Measurements from ENCODE around the gene GRIK4.

Gene GRIK4

DNA sequence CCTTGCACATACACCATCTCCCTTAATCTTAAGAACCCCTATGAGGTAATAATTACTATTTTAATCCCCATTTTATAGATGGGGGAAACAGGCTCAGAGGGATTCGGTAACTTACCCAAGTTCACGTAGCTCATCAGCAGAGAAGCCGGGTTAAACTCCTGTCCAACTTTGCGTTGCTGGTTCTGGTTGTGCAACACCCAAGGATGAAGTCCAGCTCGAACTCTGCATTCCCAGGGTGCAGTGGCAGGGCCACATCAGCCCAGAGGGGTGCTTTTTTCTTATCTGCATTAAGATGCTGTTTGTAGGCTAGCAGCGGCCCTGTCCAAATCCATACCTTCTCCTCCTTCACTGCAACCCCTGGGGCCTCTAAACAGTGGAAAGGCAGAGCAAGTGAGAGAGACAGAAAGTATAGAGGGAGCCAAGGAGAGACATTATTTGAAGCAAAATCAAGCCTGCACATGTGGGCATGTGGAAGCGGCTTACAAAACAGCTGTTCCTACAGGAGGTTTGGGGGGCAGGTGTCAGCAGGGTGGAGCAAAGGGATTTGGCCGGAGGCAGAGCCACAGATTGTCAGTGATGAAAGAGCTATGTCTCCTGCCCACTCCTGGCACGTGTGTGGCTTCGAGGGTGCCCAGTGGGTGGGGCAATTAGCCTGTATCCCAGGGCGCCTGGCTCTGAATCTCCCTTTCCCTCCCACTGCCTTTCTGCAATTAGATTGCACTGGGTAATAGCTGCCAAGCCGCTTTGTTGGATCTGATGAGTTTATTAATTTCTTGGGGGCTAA, 382.8 kb downstream of the GRIK4 start:
- in situ Hi-C loops (cut with MboI; ENCODE audit: low sequenced_read_pairs, unreplicated experiment): no loop called here
- DNase-seq (ENCODE audit: low spot score): no peak
- TF ChIP-seq, protein P1, sequence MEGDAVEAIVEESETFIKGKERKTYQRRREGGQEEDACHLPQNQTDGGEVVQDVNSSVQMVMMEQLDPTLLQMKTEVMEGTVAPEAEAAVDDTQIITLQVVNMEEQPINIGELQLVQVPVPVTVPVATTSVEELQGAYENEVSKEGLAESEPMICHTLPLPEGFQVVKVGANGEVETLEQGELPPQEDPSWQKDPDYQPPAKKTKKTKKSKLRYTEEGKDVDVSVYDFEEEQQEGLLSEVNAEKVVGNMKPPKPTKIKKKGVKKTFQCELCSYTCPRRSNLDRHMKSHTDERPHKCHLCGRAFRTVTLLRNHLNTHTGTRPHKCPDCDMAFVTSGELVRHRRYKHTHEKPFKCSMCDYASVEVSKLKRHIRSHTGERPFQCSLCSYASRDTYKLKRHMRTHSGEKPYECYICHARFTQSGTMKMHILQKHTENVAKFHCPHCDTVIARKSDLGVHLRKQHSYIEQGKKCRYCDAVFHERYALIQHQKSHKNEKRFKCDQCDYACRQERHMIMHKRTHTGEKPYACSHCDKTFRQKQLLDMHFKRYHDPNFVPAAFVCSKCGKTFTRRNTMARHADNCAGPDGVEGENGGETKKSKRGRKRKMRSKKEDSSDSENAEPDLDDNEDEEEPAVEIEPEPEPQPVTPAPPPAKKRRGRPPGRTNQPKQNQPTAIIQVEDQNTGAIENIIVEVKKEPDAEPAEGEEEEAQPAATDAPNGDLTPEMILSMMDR (IDR thresholded peaks at IDR 0.05; ENCODE audit: borderline replicate concordance, control extremely low read depth, extremely low read depth, insufficient read depth, missing control alignments): no peak

DNA sequence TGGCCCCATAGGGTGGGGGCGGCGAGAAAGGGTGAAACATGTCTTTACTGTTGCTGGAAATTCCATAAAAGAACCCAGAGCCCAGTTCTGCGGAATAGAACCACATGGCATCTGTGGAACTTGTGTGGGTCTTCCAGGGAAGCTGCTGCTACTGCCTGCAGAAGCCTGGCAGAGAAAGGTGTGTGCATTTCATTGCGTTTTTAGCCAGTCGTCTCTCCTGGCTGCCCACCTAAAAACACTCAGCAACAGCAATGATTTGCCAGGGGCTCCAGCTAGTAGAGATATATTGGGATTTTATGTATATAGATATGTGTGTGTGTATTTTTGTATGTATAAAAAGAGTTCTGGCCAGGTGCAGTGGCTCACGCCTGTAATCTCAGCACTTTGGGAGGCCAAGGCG, 385.1 kb downstream of the GRIK4 start:
- no peak for DNase-seq (ENCODE audit: low spot score)
- in situ Hi-C loops (cut with MboI; ENCODE audit: low sequenced_read_pairs, unreplicated experiment): no loop called here
- TF ChIP-seq, protein P1 (IDR thresholded peaks at IDR 0.05; ENCODE audit: borderline replicate concordance, control extremely low read depth, extremely low read depth, insufficient read depth, missing control alignments): no peak

DNA sequence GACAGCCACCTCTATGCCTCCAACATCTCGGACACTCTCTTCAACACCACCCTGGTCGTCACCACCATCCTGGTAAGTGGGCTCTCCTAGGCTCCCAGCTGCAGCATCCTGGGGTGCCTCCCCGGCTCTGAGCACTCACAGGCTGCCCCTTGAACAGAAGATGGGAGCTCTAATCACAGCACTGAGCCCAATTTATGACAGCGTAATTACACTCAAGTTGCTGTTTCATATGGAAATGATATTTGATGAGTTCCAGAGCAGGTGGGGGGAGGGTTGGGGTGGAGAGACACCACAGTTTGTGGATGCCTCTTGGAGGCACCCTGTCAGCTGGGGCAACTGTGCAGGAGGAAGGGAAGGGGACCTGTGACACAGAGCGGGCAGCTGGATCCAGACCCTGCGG, 387.0 kb downstream of the GRIK4 start:
- in situ Hi-C loops (cut with MboI; ENCODE audit: low sequenced_read_pairs, unreplicated experiment): no loop called here
- no peak for DNase-seq (ENCODE audit: low spot score)
- TF ChIP-seq, protein P1 (IDR thresholded peaks at IDR 0.05; ENCODE audit: borderline replicate concordance, control extremely low read depth, extremely low read depth, insufficient read depth, missing control alignments): no peak

DNA sequence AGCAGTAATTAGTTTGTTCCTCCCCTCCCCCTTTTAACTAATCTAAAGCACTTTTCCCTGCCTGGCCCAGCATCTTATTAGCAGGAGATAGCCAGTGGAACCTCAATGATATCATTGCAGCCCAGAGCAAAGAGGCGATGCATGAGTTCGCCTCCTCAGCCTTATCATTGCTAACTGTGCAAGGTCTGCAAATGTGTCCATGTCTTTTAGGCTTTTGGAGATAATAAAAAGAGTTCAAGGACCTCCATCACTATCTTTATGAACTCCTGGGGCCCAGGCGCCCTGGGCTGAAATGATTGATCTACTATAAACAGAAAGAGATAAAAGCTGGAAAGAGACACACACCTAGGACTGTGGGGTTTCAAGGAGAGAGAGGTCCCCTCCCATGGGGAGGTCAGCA, 388.2 kb downstream of the GRIK4 start:
- TF ChIP-seq, protein P1 (IDR thresholded peaks at IDR 0.05; ENCODE audit: borderline replicate concordance, control extremely low read depth, extremely low read depth, insufficient read depth, missing control alignments): no peak
- in situ Hi-C loops (cut with MboI; ENCODE audit: low sequenced_read_pairs, unreplicated experiment): no loop called here
- no peak for DNase-seq (ENCODE audit: low spot score)

DNA sequence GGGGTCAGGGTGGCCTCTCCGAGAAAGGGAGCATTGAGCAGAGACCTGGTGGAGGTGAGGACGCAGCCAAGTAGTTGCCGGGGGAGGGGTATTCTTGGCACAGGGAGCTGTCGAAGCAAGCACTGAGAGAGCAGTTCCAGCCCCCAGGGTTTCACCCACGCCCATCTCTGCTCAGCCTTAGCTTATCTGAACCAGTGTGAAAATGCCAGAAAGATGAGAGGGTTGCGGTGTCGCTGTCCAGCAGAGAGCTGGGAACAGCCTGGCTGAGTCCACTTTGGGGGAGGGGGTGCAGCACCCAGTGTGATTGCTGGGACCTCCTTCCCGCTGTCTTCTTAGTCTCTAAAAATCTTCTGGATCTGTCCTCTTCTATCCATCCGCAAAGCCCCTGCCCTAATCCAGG, 389.1 kb downstream of the GRIK4 start:
- TF ChIP-seq, protein P1 (IDR thresholded peaks at IDR 0.05; ENCODE audit: borderline replicate concordance, control extremely low read depth, extremely low read depth, insufficient read depth, missing control alignments): no peak
- DNase-seq (ENCODE audit: low spot score): no peak

DNA sequence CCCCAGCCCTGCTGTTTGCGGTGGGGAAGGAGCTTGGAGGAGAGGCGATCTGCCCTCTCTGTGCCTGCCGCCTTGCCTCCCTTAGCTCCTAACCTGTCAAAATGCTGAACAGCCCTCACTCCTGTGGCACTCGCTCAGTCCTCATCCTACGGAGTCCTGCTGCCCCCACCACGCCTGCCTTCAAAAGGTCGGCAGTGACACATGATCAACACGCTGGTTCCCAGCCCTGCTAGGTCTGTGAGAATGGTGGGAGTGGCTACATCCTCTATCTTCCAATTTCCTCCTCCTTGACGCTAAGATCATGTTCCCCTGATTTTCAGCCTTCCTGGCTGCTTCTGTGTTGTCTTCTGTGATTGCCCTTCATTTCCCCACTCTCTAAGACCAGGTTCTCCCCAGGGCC, 392.1 kb downstream of the GRIK4 start:
- in situ Hi-C loops (cut with MboI; ENCODE audit: low sequenced_read_pairs, unreplicated experiment): no loop called here
- TF ChIP-seq, protein P1 (IDR thresholded peaks at IDR 0.05; ENCODE audit: borderline replicate concordance, control extremely low read depth, extremely low read depth, insufficient read depth, missing control alignments): no peak
- DNase-seq (ENCODE audit: low spot score): no peak

More for the DNA sequence above, 389.1 kb downstream of the GRIK4 start:
- in situ Hi-C loops (cut with MboI; ENCODE audit: low sequenced_read_pairs, unreplicated experiment): no loop called here

Data from GM13976 (cell line).